NCI-H2171 (cell line): ENCODE measurements around the gene DIAPH3.

ENCODE experiments used
- DNase-seq: peaks from one replicate; lab custom pipeline; 2025; lab: John Stamatoyannopoulos, UW

The DIAPH3 gene

GRCh38 chr13:59625111-59625510 is 538.6 kb downstream of the DIAPH3 start:
- no peak for DNase-seq

DNA sequence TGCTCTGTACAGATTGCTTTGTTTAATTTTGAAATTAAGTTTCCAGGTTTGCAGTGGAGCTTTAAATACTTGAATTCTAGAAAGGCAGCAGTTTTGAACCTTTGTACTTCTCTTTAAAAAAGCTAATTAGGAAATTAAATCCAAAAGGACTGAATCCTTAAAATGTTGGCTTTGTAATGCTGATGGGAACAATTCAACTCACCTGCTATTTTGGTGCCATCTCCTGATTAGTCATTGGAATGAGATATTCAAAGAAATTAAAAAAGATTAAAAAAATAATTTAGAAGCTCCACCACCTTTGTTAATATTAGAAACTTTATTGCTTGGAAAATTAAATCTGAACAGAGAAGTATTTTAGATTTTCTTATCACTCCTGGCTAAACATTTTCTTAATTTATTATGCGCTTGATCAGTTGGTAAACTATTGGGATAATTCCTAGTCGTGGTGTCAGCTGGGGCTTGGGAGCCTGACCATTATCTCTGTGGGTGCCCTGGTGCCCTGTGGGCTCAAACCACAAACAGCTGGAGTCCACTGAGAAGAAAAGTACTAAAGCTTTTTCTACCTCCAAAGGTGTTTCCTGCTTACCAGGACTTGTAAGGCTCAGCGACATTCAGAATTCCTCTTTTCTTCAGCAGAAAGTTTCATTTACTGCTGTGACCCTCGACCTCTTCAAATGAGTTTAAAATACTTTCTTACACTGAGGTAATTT is 540.4 kb downstream of the DIAPH3 start:
- DNase-seq = no peak

DNA sequence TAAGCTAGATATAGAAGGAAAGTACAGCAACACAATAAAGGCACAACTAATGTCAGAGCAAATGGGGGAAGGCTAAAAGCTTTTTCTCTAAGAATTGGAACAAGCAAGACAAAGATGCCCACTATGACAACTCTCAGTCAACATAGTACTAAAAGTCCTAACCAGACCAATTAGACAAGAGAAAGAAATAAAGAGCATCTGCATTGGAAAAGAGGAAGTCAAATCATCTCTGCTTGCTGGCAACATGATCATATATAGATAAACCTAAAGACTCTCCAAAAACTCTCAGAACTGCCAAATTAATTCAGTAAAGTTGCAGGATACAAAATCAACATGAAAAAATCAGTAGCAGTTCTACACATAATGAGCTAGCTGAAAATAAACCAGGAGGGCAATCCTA is 542.0 kb downstream of the DIAPH3 start:
- no peak for DNase-seq
